Body of pancreas (tissue), 4 donors: ENCODE results near the gene UBAC1.

Experiments
- POLR2A ChIP-seq, 3 donors: fragments of 450-650 bp; IDR thresholded peaks; one replicate each; pipeline ENCODE4 v1.6.1; 2016; ENCODE audit warnings: antibody characterized with exemption in 3 of 3, mild to moderate bottlenecking in 2 of 3
- TF ChIP-seq, protein P1 (sequence below), 7 experiments: fragments of 450-650 bp in 4 of 7; fragments of 200-600 bp in 3 of 7; sonication (generic) in 3 of 7; IDR thresholded peaks; one replicate each; pipeline ENCODE4 v1.5.1; 2016 to 2019; ENCODE audit warnings: antibody characterized with exemption in 7 of 7

- TF ChIP-seq, protein P1, sequence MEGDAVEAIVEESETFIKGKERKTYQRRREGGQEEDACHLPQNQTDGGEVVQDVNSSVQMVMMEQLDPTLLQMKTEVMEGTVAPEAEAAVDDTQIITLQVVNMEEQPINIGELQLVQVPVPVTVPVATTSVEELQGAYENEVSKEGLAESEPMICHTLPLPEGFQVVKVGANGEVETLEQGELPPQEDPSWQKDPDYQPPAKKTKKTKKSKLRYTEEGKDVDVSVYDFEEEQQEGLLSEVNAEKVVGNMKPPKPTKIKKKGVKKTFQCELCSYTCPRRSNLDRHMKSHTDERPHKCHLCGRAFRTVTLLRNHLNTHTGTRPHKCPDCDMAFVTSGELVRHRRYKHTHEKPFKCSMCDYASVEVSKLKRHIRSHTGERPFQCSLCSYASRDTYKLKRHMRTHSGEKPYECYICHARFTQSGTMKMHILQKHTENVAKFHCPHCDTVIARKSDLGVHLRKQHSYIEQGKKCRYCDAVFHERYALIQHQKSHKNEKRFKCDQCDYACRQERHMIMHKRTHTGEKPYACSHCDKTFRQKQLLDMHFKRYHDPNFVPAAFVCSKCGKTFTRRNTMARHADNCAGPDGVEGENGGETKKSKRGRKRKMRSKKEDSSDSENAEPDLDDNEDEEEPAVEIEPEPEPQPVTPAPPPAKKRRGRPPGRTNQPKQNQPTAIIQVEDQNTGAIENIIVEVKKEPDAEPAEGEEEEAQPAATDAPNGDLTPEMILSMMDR (IDR thresholded peaks at IDR 0.05) = no peak
- TF ChIP-seq POLR2A (IDR thresholded peaks at IDR 0.05) = no peak
Measured at GRCh38 chr9:135985459-135985774, 24.2 kb upstream of the UBAC1 start.
